GM19467 (cell line): ENCODE measurements around the gene METTL2A.
"Not testable (repeated sequence)": the region's sequence is repeated elsewhere in the genome, so short reads cannot be mapped to it uniquely, and the experiment has no call there.

Source experiments
- ATAC-seq: cut with Tn5 transposase; IDR thresholded peaks from one replicate; pipeline ENCODE4 v1.9.1; 2021; ENCODE audit warnings: mild to moderate bottlenecking, moderate library complexity; ENCODE audit not compliant: unreplicated experiment

The METTL2A gene

DNA sequence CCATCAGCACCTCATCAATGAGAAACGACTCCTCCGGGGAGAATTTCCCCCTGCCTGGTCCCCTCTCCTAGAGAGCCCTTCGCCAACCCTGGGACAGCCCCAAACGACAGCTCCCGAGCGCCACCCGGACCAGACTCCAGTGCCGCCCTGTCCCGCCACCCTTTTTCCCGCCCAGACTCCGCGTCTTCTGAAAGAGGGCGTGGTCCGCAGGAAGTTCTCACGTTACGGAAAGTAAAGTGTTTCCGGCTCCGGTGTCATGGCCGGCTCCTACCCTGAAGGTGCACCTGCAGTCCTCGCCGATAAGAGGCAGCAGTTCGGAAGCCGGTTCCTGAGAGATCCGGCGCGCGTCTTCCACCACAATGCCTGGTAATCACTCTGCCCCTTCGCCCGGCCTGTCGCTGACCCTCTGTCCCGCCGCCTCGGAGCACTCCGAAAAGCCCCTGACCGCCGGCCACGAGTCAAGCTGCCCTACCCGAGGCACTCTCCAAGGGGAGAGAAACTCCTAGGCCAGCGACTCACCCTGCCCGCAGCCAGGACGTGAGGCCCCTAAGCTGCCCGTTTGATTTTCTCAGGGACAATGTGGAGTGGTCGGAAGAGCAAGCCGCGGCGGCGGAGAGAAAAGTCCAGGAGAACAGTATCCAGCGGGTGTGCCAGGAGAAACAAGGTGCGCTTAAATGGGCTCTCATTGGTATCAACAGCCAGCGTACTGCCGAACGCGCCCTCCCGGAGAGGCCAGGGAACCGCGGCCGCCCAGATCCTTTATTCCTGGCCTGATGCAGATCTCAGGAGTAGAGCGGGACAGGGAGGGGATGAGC is at the start of gene METTL2A:
Gene METTL2A, plus strand, starts transcription at position 251 of the 815 bp plus-strand sequence. Its CDS starts 6 bp downstream, at position 257.
- ATAC-seq, result peak; percentile 94

- no peak for ATAC-seq
Measured at GRCh38 chr17:62380253-62380652, 43.4 kb upstream of the METTL2A start, which contains the start of gene EFCAB3. EFCAB3 (plus strand) TSS chr17:62380553; CDS start chr17:62382980, 2,427 bp downstream.

GRCh38 chr17:62381561-62381960 is 42.1 kb upstream of the METTL2A start:
- no peak for ATAC-seq

DNA sequence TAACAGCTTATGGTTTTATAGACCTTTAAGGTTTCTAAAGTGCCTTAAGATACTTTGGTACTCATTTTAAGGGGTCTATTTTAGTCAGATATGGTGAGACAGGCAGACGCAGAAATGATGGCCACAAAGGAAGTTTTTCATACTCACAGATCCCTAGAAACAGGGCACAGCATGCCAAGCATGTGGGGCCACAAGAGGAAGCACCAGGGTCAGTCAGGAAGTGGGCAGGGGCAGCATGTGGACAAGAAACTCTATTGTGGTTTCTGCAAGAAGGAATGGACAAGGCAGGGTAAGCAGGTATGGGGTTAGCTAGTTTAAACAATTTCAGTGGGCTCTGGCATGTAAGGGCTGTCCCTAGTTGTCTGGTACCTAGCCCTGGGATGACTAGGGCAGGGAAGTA is 34.8 kb upstream of the METTL2A start:
- ATAC-seq, result no peak

- no peak for ATAC-seq
Measured at GRCh38 chr17:62392908-62393307, 30.8 kb upstream of the METTL2A start.

- ATAC-seq, result no peak
Measured at GRCh38 chr17:62398891-62399290, 24.8 kb upstream of the METTL2A start.

- no peak for ATAC-seq
Measured at GRCh38 chr17:62405451-62405850, 18.2 kb upstream of the METTL2A start.

- not testable (repeated sequence) for ATAC-seq
Measured at GRCh38 chr17:62413090-62413489, 10.6 kb upstream of the METTL2A start.

- ATAC-seq, result not testable (repeated sequence)
Measured at GRCh38 chr17:62426214-62426613, 2.5 kb downstream of the METTL2A start.

DNA sequence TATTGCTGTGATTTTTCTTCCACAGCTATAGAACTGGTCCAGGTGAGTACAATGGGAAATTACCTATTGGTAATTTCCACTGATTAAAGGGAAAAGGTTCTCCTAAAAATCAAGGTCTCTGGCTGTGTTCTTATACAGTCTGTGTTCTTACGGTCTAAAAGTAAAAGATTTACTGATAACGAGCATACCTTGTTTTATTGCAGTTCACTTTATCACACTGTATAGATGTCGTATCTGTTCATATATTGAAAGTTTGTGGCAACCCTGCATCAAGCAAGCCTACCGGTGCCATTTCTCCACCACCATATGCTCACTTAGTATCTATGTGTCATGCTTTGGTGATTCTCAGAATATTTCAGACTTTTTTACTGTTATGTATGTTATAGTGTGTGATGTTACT is 11.6 kb downstream of the METTL2A start:
- ATAC-seq, result not testable (repeated sequence)

DNA sequence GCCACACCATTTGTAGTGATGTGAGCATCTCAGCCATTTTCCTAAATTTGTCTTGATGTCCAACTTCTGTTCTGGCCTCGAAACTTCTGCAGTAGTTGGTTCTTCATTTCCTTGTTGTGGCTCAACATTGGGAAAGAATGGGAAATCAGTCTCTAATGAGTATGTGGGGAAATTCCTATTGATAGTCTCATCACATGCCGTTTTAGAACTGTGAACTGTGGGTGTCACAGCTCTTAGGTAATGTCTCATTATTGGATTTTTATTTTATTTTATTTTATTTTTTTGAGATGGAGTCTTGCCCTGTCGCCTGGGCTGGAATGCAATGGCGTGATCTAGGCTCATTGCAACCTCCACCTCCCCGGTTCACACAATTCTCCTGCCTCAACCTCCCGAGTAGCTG is 17.5 kb downstream of the METTL2A start:
- not testable (repeated sequence) for ATAC-seq

- no peak for ATAC-seq
Measured at GRCh38 chr17:62444063-62444462, 20.4 kb downstream of the METTL2A start.

DNA sequence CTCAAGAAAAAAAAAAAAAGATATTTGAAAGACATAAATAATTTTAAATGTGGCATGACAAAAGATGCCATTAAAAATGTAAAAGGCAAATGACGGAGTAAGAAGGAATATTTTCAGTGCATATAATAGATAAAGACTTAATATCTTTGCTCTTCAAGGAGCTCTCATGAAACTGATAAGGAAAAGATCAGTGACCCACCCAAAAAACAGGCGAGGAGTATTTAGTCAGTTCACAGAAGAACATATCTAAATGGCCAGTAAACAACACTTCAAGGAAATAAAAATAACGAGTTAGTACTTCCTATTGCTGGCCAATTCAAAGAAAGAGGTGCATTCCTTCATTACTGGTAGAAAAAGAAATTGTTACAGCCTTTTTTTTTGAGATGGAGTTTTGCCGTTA is 22.1 kb downstream of the METTL2A start:
- not testable (repeated sequence) for ATAC-seq

DNA sequence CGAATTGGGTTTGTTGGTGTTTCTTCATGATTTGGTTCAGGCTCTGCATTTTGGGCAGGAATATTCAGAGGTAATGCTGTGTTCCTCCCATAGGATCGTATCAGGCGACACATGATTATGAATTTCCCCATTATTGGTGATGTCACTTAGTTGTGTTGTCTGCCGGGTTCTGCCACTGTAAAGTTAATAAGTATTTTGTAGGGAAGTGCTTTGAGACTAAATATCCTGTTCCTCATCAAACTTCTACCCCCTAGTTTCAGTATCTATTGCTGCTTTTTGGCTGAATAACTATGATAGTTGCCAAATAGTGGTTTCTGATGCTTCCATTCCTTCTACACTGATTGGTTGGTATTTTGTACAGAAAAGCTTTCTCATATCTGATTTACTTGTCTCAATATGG is 28.5 kb downstream of the METTL2A start:
- not testable (repeated sequence) for ATAC-seq

DNA sequence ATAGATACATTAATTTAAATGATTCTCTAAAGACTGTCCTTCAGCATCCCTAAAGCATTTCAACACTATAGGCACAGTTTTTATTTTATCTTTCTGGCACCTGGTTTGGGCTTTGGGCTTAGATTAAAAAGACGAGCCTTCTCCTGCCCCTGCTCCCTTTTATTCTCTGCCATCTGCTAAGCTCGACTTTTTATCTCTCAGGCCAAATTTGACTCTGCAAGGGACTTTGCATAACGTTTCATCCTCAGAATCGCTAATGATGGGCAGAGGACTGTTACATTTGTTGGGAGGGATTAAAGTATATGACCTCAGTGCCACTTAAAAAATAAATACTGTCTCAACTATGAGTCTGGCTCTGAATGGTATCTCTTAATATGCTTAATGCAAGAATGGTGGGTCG is 29.3 kb downstream of the METTL2A start:
- ATAC-seq, result not testable (repeated sequence)

DNA sequence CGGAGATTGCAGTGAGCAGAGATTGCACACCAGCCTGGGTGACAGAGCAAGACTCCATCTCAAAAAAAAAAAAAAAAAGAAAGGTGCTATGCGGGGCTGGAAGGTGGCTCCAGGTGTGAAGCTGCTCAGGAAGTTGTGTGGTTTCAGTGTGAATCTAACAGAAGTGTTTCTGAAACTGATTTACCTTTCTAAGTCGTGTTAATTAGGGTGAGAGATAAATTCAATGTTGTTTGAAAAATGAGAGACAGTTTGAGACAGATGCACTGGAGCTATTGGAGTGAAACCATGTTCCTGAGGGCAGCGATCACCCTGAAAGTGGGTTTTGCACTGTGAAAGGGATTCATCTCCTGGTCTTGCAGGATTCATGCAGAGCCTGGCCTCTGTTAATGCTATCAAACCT is 30.0 kb downstream of the METTL2A start:
- peak; percentile 37 for ATAC-seq

DNA sequence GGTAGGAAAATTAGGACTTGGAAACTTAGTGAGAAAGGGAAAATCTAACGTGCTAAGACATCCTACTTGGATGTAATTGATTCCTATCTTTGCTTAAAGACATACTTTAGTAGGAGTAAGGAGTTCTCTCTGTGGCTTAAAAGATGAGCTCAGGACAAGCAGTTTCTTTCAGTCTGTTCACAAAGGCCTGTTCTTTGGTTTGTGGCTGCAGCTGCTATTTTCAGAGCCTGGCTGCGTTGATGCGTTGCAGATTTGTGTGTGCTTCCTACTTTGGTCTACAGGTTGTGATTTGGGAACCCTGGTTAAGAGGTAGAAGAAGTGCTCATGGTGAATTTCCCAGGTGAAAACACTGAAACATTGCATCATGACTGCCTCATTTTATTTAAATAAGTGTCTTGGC is 30.4 kb downstream of the METTL2A start:
- peak; percentile 38 for ATAC-seq

DNA sequence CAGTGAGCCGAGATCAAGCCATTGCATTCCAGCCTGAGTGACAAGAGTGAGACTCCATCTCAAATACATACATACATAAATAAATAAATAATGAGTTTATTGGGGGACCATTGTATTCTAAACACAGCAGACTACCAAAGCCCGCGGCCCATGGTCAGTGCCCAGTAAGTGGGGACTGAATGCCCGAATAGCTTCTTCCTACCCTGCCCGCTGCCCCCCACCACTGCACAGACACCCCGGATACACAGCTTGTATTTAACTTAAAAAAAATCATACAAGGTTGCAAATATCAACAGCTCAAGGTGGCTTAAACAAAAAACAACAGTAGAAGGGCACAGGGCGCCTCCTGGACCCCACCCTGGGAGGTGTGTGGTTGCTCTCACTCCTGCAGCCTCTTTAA is 32.3 kb downstream of the METTL2A start:
- no peak for ATAC-seq

GRCh38 chr17:62458483-62458882 is 34.8 kb downstream of the METTL2A start:
- ATAC-seq, result not testable (repeated sequence)

DNA sequence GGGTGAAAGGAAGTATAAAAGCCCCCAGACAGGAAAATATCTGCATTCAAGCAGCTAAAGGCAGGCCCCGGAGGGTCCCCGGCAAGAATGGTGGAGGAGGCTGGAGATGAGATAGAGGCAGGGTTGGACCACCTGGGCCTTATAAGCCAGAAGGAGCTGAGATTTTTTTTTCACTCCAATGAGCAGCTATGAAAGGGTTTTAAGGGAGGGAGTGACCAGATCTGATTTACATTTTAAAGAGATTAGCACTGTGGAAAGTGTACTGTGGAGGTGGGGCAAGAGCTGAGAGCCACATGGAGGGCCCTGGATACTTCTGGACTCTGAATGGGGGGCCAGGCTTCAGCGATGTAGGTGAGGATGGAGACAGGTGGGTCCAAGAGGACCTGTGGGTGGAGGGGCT is 40.7 kb downstream of the METTL2A start:
- ATAC-seq, result not testable (repeated sequence)

DNA sequence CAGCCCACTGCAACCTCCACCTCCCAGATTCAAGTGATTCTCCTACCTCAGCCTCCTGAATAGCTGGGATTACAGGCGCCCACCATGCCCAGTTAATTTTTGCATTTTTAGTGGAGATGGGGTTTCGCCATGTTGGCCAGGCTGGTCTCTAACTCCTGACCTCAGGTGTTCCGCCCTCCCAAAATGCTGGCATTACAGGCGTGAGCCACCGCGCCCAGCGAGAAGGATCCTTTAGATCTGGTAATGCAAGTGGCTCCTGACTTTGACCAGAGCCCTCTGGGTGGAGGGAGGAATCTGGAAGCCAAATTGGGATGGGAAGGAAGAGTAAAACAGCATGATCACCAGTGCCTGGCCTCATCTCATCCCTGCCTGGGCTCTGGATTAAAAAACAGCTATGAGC is 41.6 kb downstream of the METTL2A start:
- not testable (repeated sequence) for ATAC-seq

DNA sequence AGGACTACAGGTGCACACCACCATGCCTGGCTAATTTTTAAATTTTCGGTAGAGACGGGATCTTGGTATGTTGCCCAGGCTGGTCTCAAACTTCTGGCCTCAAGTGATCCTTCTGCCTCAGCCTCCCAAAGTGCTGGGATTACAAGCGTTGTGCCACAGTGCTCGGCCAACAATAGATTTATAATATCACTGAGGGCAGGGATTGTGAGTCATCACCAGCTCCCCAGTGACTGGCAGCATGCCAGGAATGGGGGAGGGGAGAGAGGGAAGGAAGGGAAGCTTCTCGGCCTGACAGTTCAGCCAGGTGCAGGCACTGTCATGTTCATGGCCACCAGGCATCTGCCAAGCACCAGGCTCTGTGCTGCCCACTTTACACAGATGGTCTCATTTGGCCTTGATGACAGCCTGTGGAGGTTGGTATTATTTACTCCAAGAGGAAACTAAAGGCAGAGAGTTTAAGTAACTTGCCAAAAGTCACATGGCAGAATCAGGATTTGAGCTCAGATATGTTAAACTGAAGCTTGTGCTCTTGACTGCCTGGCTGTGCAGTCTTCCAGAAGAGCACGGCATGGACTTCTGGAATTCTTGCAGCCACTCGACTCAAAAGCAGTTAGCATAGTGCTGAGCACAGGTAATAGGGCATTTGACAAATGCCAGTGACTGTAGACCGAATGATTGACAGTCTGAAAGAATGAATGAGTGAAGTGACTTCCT is 47.1 kb downstream of the METTL2A start:
- not testable (repeated sequence) for ATAC-seq
